Right renal pelvis (tissue), 4 donors: ENCODE measurements around the gene NBEA. TPM values are rescaled to one million over a fixed set of nuclear protein-coding genes. Genes with fewer than 3 reads are reported as not detected.

ENCODE experiments used
- DNase-seq, 4 donors: peaks; one replicate each; pipeline ENCODE4 v3.0.0-alpha.2; 2013; ENCODE audit warnings: low read depth in 4 of 4, low spot score in 3 of 4, missing footprints in 1 of 4
- polyA plus RNA-seq, 4 donors: library from polyadenylated mRNA; unstranded; fragments of 120-200 nt; gene quantifications; one replicate each; pipeline ENCODE4 v1.2.1, GENCODE V29; 2013; ENCODE audit not compliant: insufficient read length in 4 of 4

Gene NBEA
- polyA plus RNA-seq, 4 donors = 15.6 to 19.9 (median 18.3) TPM

DNA sequence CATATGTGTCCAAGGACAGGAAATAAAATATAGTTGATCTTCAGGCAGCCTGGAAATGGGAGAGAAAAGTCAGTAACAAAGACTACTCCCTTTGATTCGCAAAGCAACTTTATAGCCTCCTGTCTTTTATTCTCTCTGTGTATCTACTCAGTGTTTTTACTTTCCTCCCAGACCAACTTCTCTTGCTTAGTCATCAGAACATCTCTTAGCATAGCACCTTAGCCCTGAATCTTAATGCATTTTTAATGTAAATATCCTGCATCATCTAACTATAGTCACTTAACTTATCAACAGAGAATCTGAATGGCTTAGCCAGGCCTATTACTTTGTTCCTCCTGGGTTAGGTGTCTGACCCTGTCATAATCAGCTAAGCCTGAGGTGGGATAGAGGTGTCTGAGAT lies 296.2 kb downstream of the NBEA start:
- no peak for DNase-seq

DNA sequence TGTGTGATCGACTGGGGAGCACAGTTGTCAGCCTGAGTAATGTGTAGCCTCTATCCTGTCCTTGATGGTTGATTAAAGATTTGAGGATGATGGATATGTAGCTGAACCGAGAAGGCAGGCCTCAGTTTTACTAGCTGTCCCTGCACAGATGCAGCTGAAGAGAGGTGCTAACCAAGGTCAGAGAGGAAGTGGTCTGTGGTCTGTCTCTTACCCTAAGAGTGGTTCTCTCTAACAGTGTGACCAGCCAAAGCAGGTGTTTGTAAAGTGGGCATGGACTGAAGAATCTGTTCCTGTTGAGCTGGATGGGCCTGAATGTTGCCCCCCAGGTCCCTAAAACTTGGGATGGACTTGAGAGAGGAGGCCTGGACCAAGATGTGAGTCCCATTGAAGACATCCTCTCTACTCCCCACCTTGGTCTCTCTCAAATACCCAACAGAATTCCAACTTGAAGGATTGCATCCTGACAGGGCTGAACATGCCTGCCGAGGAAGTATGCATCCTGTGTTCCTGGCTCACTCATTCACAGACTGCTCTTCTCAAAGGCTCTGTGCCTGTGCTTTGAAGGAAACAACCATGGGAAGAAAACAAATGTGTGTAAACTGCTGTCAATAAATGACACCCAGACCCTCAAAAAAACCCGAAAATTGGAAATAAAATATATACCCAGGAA lies 310.6 kb downstream of the NBEA start:
- no peak for DNase-seq

DNA sequence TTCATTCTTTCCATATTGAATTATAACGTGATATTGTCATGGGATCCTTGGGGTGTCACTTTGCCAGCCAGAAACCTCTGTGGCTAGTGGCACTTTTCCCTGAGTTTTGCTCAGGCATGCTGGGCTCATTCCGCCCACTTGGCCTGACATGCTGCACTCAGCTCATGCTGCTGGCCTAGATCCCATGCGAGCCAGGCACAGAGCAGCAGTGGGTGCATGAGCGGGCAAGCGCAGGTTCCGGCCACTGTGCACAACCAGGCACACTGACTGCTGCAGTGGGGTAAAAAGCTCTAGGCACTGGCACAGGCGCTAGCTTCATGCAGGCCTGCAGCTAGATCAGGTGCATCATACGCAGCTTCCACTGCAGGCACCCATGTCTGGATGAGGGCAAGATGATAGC lies 313.2 kb downstream of the NBEA start:
- no peak for DNase-seq

DNA sequence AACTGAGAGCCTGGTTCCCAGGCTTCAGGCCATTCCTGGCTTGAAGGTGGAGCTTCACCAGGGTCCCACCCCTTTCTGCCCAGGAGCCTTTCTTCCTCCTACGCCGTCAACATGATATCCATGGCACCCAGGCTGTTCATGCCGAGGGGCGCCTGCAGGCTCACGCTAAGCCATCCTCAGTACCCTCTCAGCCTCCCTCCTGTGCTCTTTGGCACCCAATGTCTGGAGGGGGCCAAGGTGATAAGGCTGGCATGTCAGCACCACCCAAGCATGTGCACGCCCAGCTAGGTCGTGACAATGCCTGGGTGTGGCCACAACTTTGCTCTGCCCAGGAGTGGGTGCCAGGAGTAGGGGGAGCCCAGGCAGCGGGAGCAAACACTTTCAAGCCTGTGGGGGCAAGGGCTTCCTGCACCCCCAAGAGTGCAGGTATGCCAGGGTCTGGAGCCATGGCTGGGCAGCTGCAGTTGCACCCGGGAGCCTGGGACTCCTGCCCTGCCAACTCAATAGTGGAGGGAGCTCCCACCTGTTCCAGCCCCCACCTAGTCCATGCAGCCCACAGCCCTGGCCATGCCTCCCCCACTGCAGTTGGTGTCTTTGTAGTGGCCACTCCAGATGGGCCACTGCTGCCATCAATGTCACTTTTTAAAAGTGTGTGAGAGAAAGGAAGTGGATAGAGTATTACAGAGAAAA lies 314.5 kb downstream of the NBEA start:
- DNase-seq = no peak

DNA sequence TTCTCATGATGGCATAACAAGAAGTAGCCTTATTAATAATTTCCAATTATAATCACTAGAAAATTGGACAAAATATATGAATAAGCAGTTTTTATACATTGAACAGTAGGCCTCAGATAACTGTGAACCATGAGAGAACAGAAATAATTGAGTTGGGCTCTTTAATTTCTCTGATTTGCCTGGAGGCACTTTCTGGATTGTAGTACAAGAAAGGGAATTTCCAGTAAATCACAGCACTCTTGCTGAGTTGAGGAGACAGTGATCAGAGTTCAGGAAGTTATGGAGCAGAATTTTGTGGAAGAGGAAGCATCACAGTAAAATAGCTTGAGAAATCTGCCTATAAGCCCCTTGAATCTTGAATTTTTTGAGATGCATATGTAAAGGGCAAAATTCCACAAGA lies 318.2 kb downstream of the NBEA start:
- no peak for DNase-seq

DNA sequence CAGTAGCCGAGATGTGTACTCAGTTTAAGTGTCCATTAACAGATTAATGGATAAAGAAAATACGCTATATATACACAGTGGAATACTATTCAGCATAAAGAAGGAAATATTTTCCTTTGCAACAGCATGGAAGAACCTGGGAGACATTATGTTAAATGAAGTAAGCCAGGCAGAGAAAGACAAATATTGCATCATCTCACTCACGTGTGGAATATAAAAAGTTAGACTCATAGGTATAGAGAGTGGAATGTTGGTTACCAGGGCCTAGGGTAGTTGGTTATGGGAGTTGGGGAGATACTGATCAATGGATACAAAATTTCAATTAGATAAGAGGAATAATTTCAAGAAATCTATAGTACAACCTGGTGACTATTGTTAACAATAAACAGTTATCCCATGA lies 324.3 kb downstream of the NBEA start:
- DNase-seq = no peak

DNA sequence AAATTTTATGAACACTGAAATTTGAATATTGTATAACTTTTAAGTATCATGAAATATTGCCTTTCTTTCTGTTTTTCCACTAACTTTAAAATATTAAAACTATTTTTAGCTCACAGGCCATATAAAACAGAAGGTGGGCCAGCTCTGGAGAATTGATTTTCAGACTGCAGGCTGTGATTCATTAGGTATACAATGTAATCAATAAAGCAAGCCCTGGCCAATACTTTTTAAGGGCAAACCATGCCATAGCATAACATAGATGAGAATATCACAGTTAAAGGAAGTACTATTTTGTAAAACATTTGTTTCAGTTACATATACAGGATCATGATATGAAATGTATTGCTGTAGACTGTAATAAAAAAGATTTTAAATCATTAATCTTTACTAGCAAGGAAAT lies 336.8 kb downstream of the NBEA start:
- DNase-seq = no peak

DNA sequence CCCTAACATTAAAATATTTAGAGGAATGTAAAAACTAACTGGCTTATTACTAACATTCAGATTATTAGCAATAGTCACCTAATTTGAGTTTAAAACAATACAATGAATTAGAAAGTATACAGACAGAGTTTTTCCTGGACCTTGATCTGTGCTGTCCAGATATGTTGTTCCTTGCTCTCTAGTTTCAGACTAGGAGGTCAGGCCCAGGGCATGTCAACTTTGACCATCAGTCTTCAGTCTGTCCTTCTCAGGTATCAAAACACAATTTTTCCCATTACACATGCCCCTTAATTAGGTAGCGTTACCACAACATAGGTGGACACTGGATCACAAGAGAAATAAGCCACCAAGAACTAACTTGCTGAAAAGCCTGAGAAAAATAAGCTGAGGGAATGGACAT lies 337.4 kb downstream of the NBEA start:
- DNase-seq = no peak

DNA sequence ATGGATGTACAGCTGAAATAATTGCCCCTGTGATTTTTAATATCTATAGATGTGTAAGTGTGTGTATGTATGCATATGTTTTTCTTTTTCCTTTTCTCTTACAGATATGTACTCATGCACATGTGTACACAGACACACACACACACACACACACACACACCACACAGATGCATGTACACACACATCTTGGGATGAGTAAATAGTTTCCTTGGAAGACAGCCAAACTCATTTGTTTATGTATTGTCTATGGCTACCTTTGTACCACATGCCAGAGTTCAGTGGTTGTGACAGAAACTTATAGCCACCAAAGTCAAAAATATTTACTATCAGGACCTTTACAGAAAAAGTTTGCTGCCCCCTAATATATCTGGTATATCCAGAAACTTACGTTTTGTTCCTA lies 341.8 kb downstream of the NBEA start:
- no peak for DNase-seq

DNA sequence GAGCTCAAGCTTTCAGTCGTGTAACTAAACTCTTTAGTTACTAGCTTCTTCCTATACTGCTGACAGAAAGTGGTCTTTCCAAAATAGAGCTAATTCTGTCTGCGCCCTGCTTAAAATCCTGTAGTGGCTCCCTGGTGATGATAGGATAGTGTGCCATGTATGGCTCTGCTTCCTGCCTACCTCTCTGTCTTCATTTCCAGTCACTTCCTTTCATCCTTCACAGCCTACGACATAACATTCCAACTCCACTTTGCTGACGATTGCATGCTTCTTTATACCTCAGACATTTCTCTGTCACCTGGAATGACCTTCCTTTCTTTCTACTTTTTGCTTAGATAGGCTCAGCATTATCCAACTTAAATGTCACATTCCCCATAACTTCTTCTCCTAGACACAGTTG lies 343.6 kb downstream of the NBEA start:
- DNase-seq = no peak

DNA sequence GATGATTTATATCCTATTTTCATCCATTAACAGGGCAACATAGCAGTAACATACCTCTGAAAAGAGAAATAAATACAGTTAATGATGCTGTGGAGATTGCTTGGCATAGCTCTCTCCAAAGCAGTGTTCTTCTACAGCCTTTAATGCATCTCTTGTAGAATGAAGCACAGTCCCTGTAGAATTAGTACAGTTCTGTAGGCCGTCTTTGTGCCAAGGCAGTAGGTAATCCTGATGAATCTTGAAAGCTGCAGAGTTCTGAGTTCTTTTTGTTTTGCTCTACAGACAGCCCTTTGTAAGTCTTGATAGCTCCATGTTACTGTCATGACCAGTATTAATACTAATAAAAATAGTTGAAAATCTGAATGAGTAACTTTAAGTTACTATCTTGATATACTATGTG lies 350.3 kb downstream of the NBEA start:
- no peak for DNase-seq

DNA sequence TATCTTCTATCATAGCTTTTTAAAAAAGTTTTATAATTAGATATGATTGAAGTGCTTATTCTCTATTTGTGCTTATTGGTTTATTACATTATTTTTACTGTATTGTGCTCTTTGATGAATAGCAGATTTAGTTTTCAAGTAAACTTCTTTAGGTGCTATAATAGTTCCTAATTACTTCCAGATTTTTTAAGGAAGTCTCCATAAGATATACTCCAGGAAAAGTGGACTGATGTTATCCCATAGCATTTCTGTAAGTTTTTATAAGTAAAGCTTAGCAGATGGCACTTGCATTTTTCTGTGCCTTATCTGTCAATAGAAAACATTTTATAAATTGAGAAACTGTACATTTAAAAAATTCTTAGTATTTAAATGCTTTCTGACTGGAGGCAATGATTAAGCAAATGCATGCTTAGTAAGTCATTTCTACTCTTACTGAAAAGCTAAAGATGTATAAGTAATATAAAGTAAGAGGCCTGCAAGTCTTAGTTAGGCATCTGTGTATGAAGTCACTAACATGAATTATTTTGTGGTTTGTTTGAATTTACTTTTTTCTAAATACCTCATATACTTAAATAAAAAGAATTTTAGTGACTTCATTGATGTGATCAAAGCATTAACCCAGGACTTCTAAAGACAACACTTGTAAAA lies 351.6 kb downstream of the NBEA start:
- DNase-seq = no peak

DNA sequence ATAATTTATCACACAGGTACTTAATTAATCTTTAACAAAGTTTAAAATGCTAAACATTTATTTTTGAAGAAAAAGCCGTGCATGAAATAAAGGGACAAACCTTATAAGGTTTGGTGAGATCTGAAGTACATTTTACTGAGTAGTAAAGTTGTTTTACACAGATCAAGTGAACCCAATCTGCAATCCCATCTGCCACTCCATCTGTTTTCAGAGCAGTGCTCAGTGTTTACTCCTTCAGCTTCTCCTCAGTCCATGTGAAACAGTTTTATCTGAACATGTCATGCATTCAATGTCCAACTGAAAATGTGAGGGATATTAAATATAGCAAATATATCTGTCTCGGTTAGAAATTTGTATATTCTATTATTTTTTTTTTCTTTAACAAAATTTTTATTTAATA lies 367.6 kb downstream of the NBEA start:
- DNase-seq = no peak

DNA sequence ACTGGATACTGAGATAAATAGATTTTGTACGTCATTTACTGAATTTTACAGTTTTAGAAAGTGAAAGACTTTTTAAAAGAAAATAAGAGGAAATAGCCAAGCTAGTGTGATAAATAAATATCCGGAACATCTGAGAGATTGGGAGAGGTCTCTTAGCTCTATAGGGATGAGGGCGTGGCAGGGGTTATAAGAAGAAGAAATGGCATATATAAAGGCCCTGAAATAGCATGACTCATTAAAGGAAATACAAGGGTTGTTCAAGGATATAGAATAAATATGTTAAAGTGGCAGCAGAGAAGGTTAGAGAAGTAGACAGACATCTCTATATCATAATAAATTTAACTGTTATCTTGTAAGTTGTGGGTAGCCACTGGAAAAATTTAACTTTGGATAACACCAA lies 390.1 kb downstream of the NBEA start:
- DNase-seq = no peak

DNA sequence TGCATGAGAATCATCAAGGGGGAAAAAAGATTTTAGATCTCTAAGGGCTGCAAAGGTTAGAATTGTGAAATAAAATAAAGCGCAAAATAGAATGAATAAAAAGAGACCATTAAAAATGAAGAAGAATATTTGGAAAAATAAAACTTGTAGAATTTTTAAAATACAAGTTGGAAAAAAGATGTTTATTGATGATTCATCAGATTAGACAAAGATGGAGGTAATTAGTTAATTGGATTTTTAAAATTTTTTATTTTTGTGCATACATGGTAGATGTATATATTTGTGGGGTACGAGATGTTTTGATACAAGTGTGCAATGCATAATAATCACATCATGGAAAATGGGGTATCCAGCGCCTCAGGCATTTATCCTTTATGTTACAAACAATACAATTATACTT lies 391.1 kb downstream of the NBEA start:
- DNase-seq = no peak

DNA sequence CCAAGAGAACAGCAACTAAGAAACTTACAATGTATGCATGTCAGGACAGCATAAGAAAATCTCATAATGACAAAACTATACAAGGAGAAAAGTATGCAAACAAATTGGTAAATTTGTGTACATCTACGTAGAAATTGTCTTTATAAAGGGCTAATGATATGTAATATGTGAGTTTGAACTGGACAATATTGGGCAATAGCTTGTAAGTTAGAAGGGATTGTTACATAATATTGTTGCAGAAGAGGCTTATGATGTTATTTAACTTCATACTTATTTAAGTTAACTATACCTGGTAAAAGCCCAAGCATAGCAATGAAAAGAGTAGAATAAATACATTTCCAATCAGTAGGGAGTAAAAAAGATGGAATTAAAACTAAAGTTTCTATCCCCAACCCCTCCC lies 400.4 kb downstream of the NBEA start:
- no peak for DNase-seq

DNA sequence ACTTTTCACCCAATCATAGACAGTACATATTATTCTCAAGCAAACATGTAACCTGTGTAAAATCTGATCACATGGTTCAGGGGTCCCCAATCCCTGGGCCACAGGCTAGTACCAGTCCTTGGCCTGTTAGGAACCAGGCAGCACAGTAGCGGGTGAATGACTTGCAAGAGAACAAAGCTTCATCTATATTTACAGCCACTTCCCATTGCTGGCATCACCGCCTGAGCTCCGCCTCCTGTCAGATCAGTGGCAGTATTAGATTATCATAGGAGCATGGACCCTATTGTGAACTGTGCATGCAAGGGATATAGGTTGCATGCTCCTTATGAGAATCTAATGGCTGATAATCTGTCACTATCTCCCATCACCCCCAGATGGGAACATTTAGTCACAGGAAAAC lies 401.3 kb downstream of the NBEA start:
- no peak for DNase-seq

DNA sequence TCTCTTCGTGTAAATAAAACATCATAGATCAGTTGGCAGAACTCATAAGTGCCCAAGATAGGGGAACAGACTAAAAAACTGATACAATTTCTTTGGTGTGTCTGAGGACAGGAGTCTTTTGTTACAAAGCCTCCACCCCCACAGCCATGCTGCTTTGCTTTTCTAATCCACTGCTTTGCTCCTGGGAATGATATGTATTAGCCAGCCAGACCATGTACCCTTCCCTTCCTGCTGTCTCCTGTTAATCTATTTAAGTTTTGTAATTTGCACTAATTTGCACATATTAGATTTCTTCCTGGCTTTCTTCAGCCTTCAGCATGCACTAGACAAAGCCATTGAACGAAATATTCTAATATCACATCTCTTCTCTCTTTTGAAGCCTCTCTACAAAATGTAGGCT lies 403.9 kb downstream of the NBEA start:
- DNase-seq = no peak

DNA sequence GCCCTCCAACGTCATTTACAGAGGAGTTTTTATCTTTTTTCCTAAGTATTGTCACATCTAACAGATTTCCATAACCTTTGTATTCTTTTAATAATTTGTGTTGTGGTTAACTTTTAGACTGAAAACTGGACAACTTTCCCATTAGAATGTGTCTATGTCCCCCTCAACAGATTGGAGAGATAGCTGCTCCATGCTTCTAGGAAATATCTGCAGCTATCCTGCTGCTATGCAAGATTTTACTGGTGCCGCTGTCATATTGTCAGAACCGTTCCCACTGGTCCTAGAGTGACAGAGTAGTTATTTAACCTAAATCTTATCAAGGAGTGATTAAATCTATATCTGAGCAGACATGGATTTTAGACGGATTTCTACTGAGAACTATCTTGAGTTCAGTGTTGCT lies 404.4 kb downstream of the NBEA start:
- DNase-seq = no peak

DNA sequence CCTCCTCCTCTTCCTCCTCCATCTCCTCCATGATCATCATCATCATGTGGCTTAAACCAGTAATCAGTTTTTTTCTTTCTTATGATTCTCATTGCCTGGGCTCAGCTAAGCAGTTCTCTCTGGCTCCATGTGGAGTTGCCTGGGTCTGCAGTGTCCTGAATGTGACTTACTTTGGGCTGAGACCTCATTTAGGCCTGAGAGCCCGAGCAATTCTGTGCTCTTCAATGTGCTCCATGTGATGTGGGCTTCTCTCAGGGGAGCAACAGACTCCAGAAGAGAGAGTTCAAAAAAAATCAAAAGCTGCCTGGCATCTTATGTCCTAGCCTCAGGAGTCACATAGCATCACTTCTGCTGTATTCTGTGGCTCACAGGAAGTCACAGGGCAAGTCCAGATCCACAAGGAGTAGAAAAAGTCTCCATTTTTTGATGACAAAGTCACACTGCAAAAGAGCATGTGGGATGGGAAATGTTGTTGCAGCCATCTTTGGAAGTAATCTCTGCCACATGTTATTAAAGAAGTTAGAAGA lies 405.7 kb downstream of the NBEA start:
- no peak for DNase-seq

DNA sequence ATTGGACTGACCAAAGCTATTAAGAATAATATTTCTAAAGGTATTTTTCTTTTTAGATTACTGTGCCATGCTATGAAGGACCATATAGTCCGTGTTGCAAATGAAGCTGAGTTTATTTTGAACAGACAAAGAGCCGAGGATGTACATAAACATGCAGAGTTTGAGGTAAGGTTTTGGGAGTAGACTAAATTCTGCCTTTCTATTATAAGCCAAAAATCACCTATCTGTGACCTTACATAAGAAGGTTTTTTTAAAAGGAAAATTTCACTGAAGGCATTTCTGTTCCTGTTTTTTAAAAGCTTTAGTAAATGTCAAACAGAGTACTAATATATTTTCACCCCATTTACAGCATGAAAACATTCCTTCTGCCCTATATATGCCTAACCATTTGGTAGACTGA lies 407.0 kb downstream of the NBEA start:
- no peak for DNase-seq

DNA sequence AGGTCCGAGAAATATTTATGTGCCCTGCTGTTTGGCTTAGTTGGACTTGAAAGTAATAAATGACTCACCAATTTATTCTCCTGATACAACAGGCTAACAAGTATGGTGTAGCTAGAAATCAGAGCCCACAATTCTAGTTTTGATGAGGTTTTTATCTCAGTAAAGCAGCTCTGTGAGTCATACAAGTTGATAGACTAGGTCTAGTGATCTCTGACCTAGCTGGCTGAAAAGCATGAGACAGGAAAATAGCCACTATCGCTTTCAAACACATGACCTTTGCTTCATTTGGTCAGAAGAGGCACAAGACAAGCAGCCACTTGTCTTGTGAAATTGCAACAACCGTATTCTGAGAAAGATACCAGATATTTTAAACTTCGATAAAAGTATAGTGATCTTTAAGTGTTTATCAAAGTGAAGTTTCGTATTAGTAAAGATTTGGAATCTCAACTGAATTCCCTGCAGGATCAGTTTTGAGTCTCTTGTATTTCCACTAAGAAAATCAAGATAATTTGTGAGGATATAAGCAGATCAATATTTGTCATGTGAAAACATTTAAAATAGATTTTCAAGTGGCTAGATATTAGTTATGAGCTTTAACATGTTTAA lies 407.7 kb downstream of the NBEA start:
- DNase-seq = no peak
